CD4-positive, alpha-beta T cell (primary cell): ENCODE results near the gene PRKN. TPM values are rescaled to one million over a fixed set of nuclear protein-coding genes. Genes with fewer than 3 reads are reported as not detected.

Source experiments
- ATAC-seq: fragments of 200-7000 bp; cut with Tn5 transposase; one replicate; pipeline ENCODE4 v1.10.0; 2022; ENCODE audit warnings: mild to moderate bottlenecking; ENCODE audit not compliant: poor library complexity
- CTCF ChIA-PET: fragments of 350-600 bp; sonication (Branson Sonifier 250); formaldehyde crosslinking; loops from one replicate; lab custom pipeline; 2021; ENCODE audit warnings: antibody characterized with exemption, inconsistent platforms; lab: Charles Lee
- POLR2A ChIA-PET: fragments of 350-600 bp; sonication (Branson Sonifier 250); formaldehyde crosslinking; loops from one replicate; lab custom pipeline; 2021; ENCODE audit warnings: antibody characterized with exemption, inconsistent platforms; lab: Charles Lee
- DNase-seq, 14 experiments: peaks; one replicate each; pipeline ENCODE4 v3.0.0-alpha.2; 2013 to 2020; ENCODE audit warnings: mixed read lengths in 2 of 14
- H3K27ac ChIP-seq, 2 donors: one replicate each; pipeline versions ENCODE4 v1.5.1 to v1.7.0; 2013; ENCODE audit warnings: low read length in 2 of 2, low read depth in 1 of 2, mild to moderate bottlenecking in 1 of 2
- H3K27me3 ChIP-seq, 2 experiments: 1 replicate in 1 of 2; 2 replicates in 1 of 2; pipeline versions ENCODE4 v1.6.1 to v1.7.0; 2013; ENCODE audit warnings: low read length in 2 of 2, control low read depth in 1 of 2, mild to moderate bottlenecking in 1 of 2, moderate library complexity in 1 of 2; ENCODE audit not compliant: insufficient read depth in 2 of 2, control insufficient read depth in 1 of 2
- H3K36me3 ChIP-seq: one replicate; pipeline ENCODE4 v1.6.1; 2013; ENCODE audit warnings: low read length, control low read depth; ENCODE audit not compliant: insufficient read depth
- H3K4me1 ChIP-seq: one replicate; pipeline ENCODE4 v1.6.1; 2013; ENCODE audit warnings: low read length, control low read depth; ENCODE audit not compliant: insufficient read depth
- H3K4me3 ChIP-seq: one replicate; pipeline ENCODE4 v1.5.1; 2013; ENCODE audit warnings: mild to moderate bottlenecking, low read length, moderate library complexity
- H3K9me3 ChIP-seq, 2 experiments: 1 replicate in 1 of 2; 2 replicates in 1 of 2; pipeline versions ENCODE4 v1.6.1 to v1.7.0; 2013; ENCODE audit warnings: low read length in 2 of 2, mild to moderate bottlenecking in 2 of 2, control low read depth in 1 of 2, moderate library complexity in 1 of 2; ENCODE audit not compliant: control insufficient read depth in 1 of 2, insufficient read depth in 1 of 2
- H3K27ac Mint-ChIP-seq: one replicate; pipeline ENCODE4 v1.8.0; 2020; ENCODE audit warnings: mixed read lengths
- H3K27me3 Mint-ChIP-seq: one replicate; pipeline ENCODE4 v1.8.0; 2021; ENCODE audit warnings: mixed read lengths
- H3K36me3 Mint-ChIP-seq: one replicate; pipeline ENCODE4 v1.8.0; 2021; ENCODE audit warnings: low read depth, mixed read lengths
- H3K4me1 Mint-ChIP-seq: one replicate; pipeline ENCODE4 v1.8.0; 2021; ENCODE audit warnings: low read depth, mixed read lengths
- H3K4me3 Mint-ChIP-seq: one replicate; pipeline ENCODE4 v1.8.0; 2020; ENCODE audit warnings: mild to moderate bottlenecking, mixed read lengths
- H3K9me3 Mint-ChIP-seq: one replicate; pipeline ENCODE4 v1.8.0; 2020; ENCODE audit warnings: mixed read lengths
- intact Hi-C, 2 experiments: fragments of 100-400 bp; cut with DNase I in 1 of 2; cut with micrococcal nuclease in 1 of 2; formaldehyde crosslinking; loops; one replicate each; pipeline versions ENCODE4 v1.15.1 to v1.9.0; 2023 to 2025; cut with DNase I, micrococcal nuclease
- total RNA-seq, 174 experiments: library from RNA in 2 of 174; stranded (reverse) in 2 of 174; gene quantifications; one replicate each; pipeline ENCODE4 v1.2.3 and lab custom pipeline; 2021 to 2026
- TF ChIP-seq, protein P1 (sequence below): fragments of 200-600 bp; IDR thresholded peaks from one replicate; pipeline ENCODE4 v1.8.0; 2022; ENCODE audit warnings: antibody characterized with exemption, mild to moderate bottlenecking

Gene PRKN
- total RNA-seq, 2 experiments from 2014 or later: 5.2 to 5.4 TPM

DNA sequence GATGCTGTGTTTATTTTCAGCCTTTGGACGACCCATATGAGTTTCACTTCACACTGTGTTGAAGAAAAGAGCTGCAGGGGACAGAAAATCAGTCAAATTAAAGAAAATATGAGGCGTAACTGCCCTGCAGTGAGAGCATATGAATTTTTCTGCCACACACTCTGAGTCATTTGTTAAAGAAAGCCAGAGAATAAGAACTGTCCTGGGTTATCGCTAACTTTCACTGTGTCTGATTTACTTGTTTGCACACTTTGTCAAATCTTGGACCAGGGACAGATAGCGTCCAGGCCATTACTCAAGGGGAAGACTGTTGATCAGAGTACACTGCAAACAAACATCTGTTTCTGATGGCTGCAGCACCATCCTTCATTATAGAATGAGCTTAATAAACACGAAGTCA, 1326.9 kb downstream of the PRKN start:
- no peak overlapping the region for H3K4me3 Mint-ChIP-seq
- Histone ChIP-seq H3K9me3 (no peaks in the 10 kb centered on the region), H3K36me3 (no peaks in the 10 kb centered on the region), H3K27ac (no peak overlapping the region), H3K4me3 (no peak overlapping the region), H3K27me3 (peaks cover 0 to 3% of the 10 kb centered on the region in 2 experiments), H3K4me1 (no peaks in the 10 kb centered on the region)
- ATAC-seq (no peak), DNase-seq (no peak)
- ChIA-PET POLR2A (no interaction called here), CTCF (no interaction called here)
- H3K36me3 Mint-ChIP-seq: no peaks in the 10 kb centered on the region
- TF ChIP-seq, protein P1, sequence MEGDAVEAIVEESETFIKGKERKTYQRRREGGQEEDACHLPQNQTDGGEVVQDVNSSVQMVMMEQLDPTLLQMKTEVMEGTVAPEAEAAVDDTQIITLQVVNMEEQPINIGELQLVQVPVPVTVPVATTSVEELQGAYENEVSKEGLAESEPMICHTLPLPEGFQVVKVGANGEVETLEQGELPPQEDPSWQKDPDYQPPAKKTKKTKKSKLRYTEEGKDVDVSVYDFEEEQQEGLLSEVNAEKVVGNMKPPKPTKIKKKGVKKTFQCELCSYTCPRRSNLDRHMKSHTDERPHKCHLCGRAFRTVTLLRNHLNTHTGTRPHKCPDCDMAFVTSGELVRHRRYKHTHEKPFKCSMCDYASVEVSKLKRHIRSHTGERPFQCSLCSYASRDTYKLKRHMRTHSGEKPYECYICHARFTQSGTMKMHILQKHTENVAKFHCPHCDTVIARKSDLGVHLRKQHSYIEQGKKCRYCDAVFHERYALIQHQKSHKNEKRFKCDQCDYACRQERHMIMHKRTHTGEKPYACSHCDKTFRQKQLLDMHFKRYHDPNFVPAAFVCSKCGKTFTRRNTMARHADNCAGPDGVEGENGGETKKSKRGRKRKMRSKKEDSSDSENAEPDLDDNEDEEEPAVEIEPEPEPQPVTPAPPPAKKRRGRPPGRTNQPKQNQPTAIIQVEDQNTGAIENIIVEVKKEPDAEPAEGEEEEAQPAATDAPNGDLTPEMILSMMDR: no peak
- no peak overlapping the region for H3K27ac Mint-ChIP-seq
- H3K9me3 Mint-ChIP-seq: no peaks in the 10 kb centered on the region
- intact Hi-C loops: no loop called here
- H3K27me3 Mint-ChIP-seq: peaks cover 8% of the 10 kb centered on the region
- H3K4me1 Mint-ChIP-seq: no peaks in the 10 kb centered on the region

DNA sequence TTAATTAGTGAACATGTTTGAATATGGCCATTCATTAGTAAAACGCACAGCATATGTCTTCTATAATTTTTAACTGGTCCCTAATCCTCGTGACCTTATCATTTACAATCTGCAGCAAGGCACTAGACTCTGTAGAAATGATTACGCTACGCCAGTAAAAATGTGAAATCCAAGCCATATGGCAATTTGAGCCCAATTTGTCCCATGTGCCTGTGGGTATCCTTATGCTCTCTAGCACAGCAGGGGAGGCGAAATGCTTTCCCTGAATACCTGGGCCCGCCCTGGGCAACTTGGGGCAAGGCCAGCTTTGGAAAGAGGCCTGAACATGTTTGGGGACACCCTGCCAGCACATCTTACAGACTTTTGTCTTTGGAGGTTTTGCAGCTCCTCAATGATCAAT, 1331.0 kb downstream of the PRKN start:
- no peaks in the 10 kb centered on the region for H3K9me3 Mint-ChIP-seq
- Histone ChIP-seq H3K4me1 (peaks cover 5% of the 10 kb centered on the region), H3K9me3 (no peaks in the 10 kb centered on the region), H3K27ac (no peak overlapping the region), H3K27me3 (no peaks in the 10 kb centered on the region), H3K4me3 (no peak overlapping the region), H3K36me3 (no peaks in the 10 kb centered on the region)
- POLR2A ChIA-PET: no interaction called here
- H3K27ac Mint-ChIP-seq: no peak overlapping the region
- CTCF ChIA-PET: interaction anchor here (0.9 kb wide), 1 partner anchor 22 kb away, joined by 3 read pairs; no protein-coding TSS in a partner anchor
- no peaks in the 10 kb centered on the region for H3K4me1 Mint-ChIP-seq
- no peak overlapping the region for H3K4me3 Mint-ChIP-seq
- intact Hi-C loops: loop anchor here in 1 of 2 experiments (10.0 kb wide), 1 partner anchor 1338 kb away; no protein-coding TSS in a partner anchor
- H3K36me3 Mint-ChIP-seq: no peaks in the 10 kb centered on the region
- no peaks in the 10 kb centered on the region for H3K27me3 Mint-ChIP-seq
- TF ChIP-seq, protein P1: no peak
- no peak for DNase-seq
- no peak for ATAC-seq

DNA sequence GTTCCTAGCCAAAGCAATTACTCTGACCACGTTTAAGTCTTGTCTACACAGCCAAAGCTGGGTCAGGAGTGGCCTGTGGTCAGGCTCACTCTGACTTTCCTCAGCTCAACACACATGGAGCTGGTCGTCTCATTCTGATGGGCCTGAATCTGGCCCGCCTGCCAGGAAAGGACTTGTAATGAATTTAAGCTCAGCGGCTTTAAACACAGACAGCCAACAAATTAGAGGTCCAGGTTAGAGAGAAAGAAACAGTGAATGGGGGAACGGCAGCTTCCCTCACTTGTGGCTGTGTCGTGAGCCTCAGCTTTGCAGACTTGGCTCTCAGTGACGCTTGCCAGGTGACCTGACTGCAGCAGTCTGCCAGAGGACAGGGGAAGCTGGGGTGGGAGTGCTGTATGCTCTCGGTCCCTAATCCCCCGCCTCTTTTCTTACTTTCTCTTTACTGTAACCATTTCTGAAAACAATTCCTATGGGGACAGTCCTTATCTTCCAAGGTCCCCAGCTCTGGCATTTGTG, 1331.8 kb downstream of the PRKN start:
- ATAC-seq (no peak), DNase-seq (no peak)
- no peaks in the 10 kb centered on the region for H3K27me3 Mint-ChIP-seq
- intact Hi-C loops: loop anchor here in 1 of 2 experiments (10.0 kb wide), 1 partner anchor 1339 kb away; no protein-coding TSS in a partner anchor
- H3K36me3 Mint-ChIP-seq: no peaks in the 10 kb centered on the region
- no peak overlapping the region for H3K27ac ChIP-seq
- H3K9me3 Mint-ChIP-seq: no peaks in the 10 kb centered on the region
- H3K4me1 ChIP-seq: peaks cover 5% of the 10 kb centered on the region
- H3K27ac Mint-ChIP-seq: no peak overlapping the region
- no peaks in the 10 kb centered on the region for H3K36me3 ChIP-seq
- no peak overlapping the region for H3K4me3 Mint-ChIP-seq
- CTCF ChIA-PET: interaction anchor here (0.9 kb wide), 1 partner anchor 22 kb away, joined by 3 read pairs; no protein-coding TSS in a partner anchor
- TF ChIP-seq, protein P1: no peak
- H3K9me3 ChIP-seq: no peaks in the 10 kb centered on the region
- no peaks in the 10 kb centered on the region for H3K27me3 ChIP-seq
- POLR2A ChIA-PET: no interaction called here
- H3K4me3 ChIP-seq: no peak overlapping the region
- no peaks in the 10 kb centered on the region for H3K4me1 Mint-ChIP-seq
